ENCODE results near the gene CD37.
"Not testable (repeated sequence)": the region's sequence is repeated elsewhere in the genome, so short reads cannot be mapped to it uniquely, and the experiment has no call there.

- TF ChIP-seq RFX5 (IDR thresholded peaks at IDR 0.05; ENCODE audit: low read length); MXI1 (IDR thresholded peaks at IDR 0.05; ENCODE audit: low read depth, low read length); FOXM1 (IDR thresholded peaks at IDR 0.05; ENCODE audit: low read depth); CHD2 (IDR thresholded peaks at IDR 0.05; ENCODE audit: low read length, partially characterized antibody): not testable (repeated sequence)
- TF ChIP-seq, protein P1, sequence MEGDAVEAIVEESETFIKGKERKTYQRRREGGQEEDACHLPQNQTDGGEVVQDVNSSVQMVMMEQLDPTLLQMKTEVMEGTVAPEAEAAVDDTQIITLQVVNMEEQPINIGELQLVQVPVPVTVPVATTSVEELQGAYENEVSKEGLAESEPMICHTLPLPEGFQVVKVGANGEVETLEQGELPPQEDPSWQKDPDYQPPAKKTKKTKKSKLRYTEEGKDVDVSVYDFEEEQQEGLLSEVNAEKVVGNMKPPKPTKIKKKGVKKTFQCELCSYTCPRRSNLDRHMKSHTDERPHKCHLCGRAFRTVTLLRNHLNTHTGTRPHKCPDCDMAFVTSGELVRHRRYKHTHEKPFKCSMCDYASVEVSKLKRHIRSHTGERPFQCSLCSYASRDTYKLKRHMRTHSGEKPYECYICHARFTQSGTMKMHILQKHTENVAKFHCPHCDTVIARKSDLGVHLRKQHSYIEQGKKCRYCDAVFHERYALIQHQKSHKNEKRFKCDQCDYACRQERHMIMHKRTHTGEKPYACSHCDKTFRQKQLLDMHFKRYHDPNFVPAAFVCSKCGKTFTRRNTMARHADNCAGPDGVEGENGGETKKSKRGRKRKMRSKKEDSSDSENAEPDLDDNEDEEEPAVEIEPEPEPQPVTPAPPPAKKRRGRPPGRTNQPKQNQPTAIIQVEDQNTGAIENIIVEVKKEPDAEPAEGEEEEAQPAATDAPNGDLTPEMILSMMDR (IDR thresholded peaks at IDR 0.05) = not testable (repeated sequence)
- TF ChIP-seq, protein P2, sequence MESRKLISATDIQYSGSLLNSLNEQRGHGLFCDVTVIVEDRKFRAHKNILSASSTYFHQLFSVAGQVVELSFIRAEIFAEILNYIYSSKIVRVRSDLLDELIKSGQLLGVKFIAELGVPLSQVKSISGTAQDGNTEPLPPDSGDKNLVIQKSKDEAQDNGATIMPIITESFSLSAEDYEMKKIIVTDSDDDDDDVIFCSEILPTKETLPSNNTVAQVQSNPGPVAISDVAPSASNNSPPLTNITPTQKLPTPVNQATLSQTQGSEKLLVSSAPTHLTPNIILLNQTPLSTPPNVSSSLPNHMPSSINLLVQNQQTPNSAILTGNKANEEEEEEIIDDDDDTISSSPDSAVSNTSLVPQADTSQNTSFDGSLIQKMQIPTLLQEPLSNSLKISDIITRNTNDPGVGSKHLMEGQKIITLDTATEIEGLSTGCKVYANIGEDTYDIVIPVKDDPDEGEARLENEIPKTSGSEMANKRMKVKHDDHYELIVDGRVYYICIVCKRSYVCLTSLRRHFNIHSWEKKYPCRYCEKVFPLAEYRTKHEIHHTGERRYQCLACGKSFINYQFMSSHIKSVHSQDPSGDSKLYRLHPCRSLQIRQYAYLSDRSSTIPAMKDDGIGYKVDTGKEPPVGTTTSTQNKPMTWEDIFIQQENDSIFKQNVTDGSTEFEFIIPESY (IDR thresholded peaks at IDR 0.05; ENCODE audit: borderline replicate concordance, low read depth) = not testable (repeated sequence)
Measured at GRCh38 chr19:49289286-49289685, 45.9 kb upstream of the CD37 start.

Measured in SK-N-SH (cell line).